Measurements from ENCODE around the gene MARS1. TPM values are rescaled to one million over a fixed set of nuclear protein-coding genes. Genes with fewer than 3 reads are reported as not detected.

MARS1 gene
- total and polyA plus RNA-seq, 2 experiments from 2014 or later: 266 to 351 TPM

- TF ChIP-seq, protein P1, sequence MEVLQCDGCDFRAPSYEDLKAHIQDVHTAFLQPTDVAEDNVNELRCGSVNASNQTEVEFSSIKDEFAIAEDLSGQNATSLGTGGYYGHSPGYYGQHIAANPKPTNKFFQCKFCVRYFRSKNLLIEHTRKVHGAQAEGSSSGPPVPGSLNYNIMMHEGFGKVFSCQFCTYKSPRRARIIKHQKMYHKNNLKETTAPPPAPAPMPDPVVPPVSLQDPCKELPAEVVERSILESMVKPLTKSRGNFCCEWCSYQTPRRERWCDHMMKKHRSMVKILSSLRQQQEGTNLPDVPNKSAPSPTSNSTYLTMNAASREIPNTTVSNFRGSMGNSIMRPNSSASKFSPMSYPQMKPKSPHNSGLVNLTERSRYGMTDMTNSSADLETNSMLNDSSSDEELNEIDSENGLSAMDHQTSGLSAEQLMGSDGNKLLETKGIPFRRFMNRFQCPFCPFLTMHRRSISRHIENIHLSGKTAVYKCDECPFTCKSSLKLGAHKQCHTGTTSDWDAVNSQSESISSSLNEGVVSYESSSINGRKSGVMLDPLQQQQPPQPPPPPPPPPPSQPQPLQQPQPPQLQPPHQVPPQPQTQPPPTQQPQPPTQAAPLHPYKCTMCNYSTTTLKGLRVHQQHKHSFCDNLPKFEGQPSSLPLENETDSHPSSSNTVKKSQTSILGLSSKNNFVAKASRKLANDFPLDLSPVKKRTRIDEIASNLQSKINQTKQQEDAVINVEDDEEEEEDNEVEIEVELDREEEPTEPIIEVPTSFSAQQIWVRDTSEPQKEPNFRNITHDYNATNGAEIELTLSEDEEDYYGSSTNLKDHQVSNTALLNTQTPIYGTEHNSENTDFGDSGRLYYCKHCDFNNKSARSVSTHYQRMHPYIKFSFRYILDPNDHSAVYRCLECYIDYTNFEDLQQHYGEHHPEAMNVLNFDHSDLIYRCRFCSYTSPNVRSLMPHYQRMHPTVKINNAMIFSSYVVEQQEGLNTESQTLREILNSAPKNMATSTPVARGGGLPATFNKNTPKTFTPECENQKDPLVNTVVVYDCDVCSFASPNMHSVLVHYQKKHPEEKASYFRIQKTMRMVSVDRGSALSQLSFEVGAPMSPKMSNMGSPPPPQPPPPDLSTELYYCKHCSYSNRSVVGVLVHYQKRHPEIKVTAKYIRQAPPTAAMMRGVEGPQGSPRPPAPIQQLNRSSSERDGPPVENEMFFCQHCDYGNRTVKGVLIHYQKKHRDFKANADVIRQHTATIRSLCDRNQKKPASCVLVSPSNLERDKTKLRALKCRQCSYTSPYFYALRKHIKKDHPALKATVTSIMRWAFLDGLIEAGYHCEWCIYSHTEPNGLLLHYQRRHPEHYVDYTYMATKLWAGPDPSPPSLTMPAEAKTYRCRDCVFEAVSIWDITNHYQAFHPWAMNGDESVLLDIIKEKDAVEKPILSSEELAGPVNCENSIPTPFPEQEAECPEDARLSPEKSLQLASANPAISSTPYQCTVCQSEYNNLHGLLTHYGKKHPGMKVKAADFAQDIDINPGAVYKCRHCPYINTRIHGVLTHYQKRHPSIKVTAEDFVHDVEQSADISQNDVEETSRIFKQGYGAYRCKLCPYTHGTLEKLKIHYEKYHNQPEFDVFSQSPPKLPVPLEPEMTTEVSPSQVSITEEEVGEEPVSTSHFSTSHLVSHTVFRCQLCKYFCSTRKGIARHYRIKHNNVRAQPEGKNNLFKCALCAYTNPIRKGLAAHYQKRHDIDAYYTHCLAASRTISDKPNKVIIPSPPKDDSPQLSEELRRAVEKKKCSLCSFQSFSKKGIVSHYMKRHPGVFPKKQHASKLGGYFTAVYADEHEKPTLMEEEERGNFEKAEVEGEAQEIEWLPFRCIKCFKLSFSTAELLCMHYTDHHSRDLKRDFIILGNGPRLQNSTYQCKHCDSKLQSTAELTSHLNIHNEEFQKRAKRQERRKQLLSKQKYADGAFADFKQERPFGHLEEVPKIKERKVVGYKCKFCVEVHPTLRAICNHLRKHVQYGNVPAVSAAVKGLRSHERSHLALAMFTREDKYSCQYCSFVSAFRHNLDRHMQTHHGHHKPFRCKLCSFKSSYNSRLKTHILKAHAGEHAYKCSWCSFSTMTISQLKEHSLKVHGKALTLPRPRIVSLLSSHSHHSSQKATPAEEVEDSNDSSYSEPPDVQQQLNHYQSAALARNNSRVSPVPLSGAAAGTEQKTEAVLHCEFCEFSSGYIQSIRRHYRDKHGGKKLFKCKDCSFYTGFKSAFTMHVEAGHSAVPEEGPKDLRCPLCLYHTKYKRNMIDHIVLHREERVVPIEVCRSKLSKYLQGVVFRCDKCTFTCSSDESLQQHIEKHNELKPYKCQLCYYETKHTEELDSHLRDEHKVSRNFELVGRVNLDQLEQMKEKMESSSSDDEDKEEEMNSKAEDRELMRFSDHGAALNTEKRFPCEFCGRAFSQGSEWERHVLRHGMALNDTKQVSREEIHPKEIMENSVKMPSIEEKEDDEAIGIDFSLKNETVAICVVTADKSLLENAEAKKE (CRISPR knock-in tag; IDR thresholded peaks at IDR 0.05): no peak
- TF ChIP-seq STAT1 (IDR thresholded peaks at IDR 0.05; ENCODE audit: unreplicated experiment) (no peak), ZNF331 (CRISPR knock-in tag; IDR thresholded peaks at IDR 0.05; ENCODE audit: low read depth) (no peak), CREB1 (CRISPR knock-in tag; IDR thresholded peaks at IDR 0.05; ENCODE audit: low read depth) (no peak), POLR2AphosphoS5 (IDR thresholded peaks at IDR 0.05; ENCODE audit: low read depth) (no peak), NANOG (IDR thresholded peaks at IDR 0.05; ENCODE audit: borderline replicate concordance) (no peak), JUNB (IDR thresholded peaks at IDR 0.05; ENCODE audit: unreplicated experiment) (no peak)
- no peaks in the 10 kb centered on the region; the same call in 2 of the 3 replicates for H3K9me3 Mint-ChIP-seq
- Histone ChIP-seq H3K4me2 (no peak overlapping the region), H3F3A (replicated peaks; ENCODE audit: low read depth) (0 out of 2 replicates have a peak, but pooled peaks cover 4% of the 10 kb centered on the region), H3K36me3 (ENCODE audit: insufficient read depth) (no peaks in the 10 kb centered on the region), H3K27ac (ENCODE audit: low read depth) (no peak overlapping the region), H3K9me2 (ENCODE audit: insufficient read depth) (no peaks in the 10 kb centered on the region), H3K4me3 (no peak overlapping the region), H4K20me1 (replicated peaks; ENCODE audit: insufficient read depth) (no peaks in the 10 kb centered on the region), H3K79me2 (replicated peaks; ENCODE audit: insufficient read depth) (no peaks in the 10 kb centered on the region), H3K27me3 (ENCODE audit: insufficient read depth) (no peaks in the 10 kb centered on the region), H2AFZ (no peak overlapping the region), H3K4me1 (ENCODE audit: insufficient read depth) (peaks cover 26% of the 10 kb centered on the region)
- no peak overlapping the region for H3K4me3 Mint-ChIP-seq
- no peak for ATAC-seq
- no peak overlapping the region for H3K27ac Mint-ChIP-seq
- H3K4me1 Mint-ChIP-seq: peaks cover 22% of the 10 kb centered on the region
- H3K27me3 Mint-ChIP-seq (ENCODE audit: insufficient read depth, low read depth, poor library complexity): peaks cover 9% of the 10 kb centered on the region
- peaks cover 2% of the 10 kb centered on the region; the same call in 1 of the 3 replicates for H3K36me3 Mint-ChIP-seq (ENCODE audit: low read depth)
- DNase-seq (ENCODE audit: low spot score): no peak
Observed at GRCh38 chr12:57449375-57449774, 38.5 kb upstream of the MARS1 start.

DNA sequence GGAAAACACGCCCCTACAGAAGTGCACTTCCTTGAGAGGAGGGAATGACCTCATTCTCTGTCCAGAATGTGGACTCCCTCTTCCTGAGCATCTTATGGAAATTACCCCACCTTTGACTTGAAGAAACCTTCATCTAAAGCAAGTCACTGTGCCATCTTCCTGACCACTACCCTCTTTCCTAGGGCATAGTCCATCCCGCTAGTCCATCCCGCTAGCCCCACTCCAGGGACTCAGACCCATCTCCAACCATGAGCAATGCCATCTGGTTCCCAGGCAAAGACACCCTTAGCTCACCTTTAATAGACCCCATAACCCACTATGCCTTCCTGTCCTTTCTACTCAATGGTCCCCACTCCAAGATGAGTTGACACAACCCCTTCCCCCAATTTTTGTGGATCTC lies 37.8 kb upstream of the MARS1 start:
- DNase-seq (ENCODE audit: low spot score) (no peak), ATAC-seq (no peak)
- 0 out of 2 replicates have a peak, but pooled peaks cover 4% of the 10 kb centered on the region for H3F3A ChIP-seq (replicated peaks; ENCODE audit: low read depth)
- no peaks in the 10 kb centered on the region for H3K9me2 ChIP-seq (ENCODE audit: insufficient read depth)
- H3K27me3 ChIP-seq (ENCODE audit: insufficient read depth): no peaks in the 10 kb centered on the region
- H3K4me1 Mint-ChIP-seq: peaks cover 28% of the 10 kb centered on the region
- H3K36me3 Mint-ChIP-seq (ENCODE audit: low read depth): peaks cover 2% of the 10 kb centered on the region; the same call in 2 of the 3 replicates
- H2AFZ ChIP-seq: no peak overlapping the region
- H3K27ac Mint-ChIP-seq: no peak overlapping the region
- H3K4me3 ChIP-seq: no peak overlapping the region
- no peaks in the 10 kb centered on the region; the same call in 2 of the 3 replicates for H3K9me3 Mint-ChIP-seq
- no peak overlapping the region for H3K4me3 Mint-ChIP-seq
- no peaks in the 10 kb centered on the region for H3K36me3 ChIP-seq (ENCODE audit: insufficient read depth)
- H3K4me1 ChIP-seq (ENCODE audit: insufficient read depth): peaks cover 30% of the 10 kb centered on the region
- no peak overlapping the region for H3K27ac ChIP-seq (ENCODE audit: low read depth)
- peaks cover 14% of the 10 kb centered on the region for H3K27me3 Mint-ChIP-seq (ENCODE audit: insufficient read depth, low read depth, poor library complexity)
- no peaks in the 10 kb centered on the region for H4K20me1 ChIP-seq (replicated peaks; ENCODE audit: insufficient read depth)
- no peak overlapping the region for H3K4me2 ChIP-seq
- H3K79me2 ChIP-seq (replicated peaks; ENCODE audit: insufficient read depth): no peaks in the 10 kb centered on the region
- TF ChIP-seq, protein P1 (CRISPR knock-in tag; IDR thresholded peaks at IDR 0.05): no peak

Measured in GM23338 (cell line).